GM12878 (cell line): ENCODE measurements around the gene PAPPA.

ENCODE experiments used
- CBX3 ChIP-seq: fragments of 200-600 bp; sonication (generic); IDR thresholded peaks from 2 replicates; pipeline ENCODE4 v1.6.1; 2016; ENCODE audit warnings: low read depth, borderline replicate concordance
- POLR2AphosphoS2 ChIP-seq: IDR thresholded peaks from 2 replicates; pipeline ENCODE4 v1.6.1; 2011; ENCODE audit warnings: low read depth, mild to moderate bottlenecking, low read length, improper control_type of control experiment, moderate library complexity
- RELA ChIP-seq: fragments of 450-650 bp; IDR thresholded peaks from 2 replicates; pipeline ENCODE4 v1.8.0; 2014; ENCODE audit warnings: borderline replicate concordance; ENCODE audit not compliant: partially characterized antibody
- TF ChIP-seq, protein P1 (sequence below), 3 experiments: IDR thresholded peaks in 2 of 3; conservative IDR thresholded peaks in 1 of 3; 2 replicates each; pipeline ENCODE4 v1.5.1; 2011; ENCODE audit warnings: low read depth in 3 of 3, low read length in 3 of 3, mild to moderate bottlenecking in 3 of 3, control low read depth in 2 of 3, moderate library complexity in 2 of 3, inconsistent platforms in 1 of 3, mixed read lengths in 1 of 3; ENCODE audit not compliant: control insufficient read depth in 2 of 3, insufficient read depth in 1 of 3; ENCODE audit errors: extremely low read depth in 1 of 3

- TF ChIP-seq CBX3 (no peak), POLR2AphosphoS2 (no peak), RELA (no peak)
- TF ChIP-seq, protein P1, sequence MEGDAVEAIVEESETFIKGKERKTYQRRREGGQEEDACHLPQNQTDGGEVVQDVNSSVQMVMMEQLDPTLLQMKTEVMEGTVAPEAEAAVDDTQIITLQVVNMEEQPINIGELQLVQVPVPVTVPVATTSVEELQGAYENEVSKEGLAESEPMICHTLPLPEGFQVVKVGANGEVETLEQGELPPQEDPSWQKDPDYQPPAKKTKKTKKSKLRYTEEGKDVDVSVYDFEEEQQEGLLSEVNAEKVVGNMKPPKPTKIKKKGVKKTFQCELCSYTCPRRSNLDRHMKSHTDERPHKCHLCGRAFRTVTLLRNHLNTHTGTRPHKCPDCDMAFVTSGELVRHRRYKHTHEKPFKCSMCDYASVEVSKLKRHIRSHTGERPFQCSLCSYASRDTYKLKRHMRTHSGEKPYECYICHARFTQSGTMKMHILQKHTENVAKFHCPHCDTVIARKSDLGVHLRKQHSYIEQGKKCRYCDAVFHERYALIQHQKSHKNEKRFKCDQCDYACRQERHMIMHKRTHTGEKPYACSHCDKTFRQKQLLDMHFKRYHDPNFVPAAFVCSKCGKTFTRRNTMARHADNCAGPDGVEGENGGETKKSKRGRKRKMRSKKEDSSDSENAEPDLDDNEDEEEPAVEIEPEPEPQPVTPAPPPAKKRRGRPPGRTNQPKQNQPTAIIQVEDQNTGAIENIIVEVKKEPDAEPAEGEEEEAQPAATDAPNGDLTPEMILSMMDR (IDR thresholded peaks at IDR 0.05 in 2 of 3, conservative IDR thresholded peaks at IDR 0.05 in 1 of 3; ENCODE audit: control insufficient read depth in 2 of 3, extremely low read depth in 1 of 3, insufficient read depth in 1 of 3, low read depth in 3 of 3, low read length in 3 of 3), result no peak
Observed at GRCh38 chr9:116362493-116362892, 208.9 kb downstream of the PAPPA start.
